Activated CD4-positive, alpha-beta memory T cell treated with anti-CD3 and anti-CD28 coated beads for 36 hours (primary cell): Measurements from ENCODE around the gene ENDOV. TPM values are rescaled to one million over a fixed set of nuclear protein-coding genes. Genes with fewer than 3 reads are reported as not detected.

Experiments used
- CTCF ChIA-PET: fragments of 350-600 bp; sonication (Branson Sonifier 250); formaldehyde crosslinking; loops from one replicate; lab custom pipeline; 2021; ENCODE audit warnings: antibody characterized with exemption, inconsistent platforms; lab: Charles Lee
- POLR2A ChIA-PET: fragments of 350-600 bp; sonication (Branson Sonifier 250); formaldehyde crosslinking; loops from one replicate; lab custom pipeline; 2021; ENCODE audit warnings: antibody characterized with exemption; lab: Charles Lee
- DNase-seq: peaks from one replicate; pipeline ENCODE4 v3.0.0-alpha.2; 2020
- H3K27ac Mint-ChIP-seq: one replicate; pipeline ENCODE4 v1.8.0; 2021; ENCODE audit warnings: mixed read lengths
- H3K27me3 Mint-ChIP-seq: one replicate; pipeline ENCODE4 v1.8.0; 2021; ENCODE audit warnings: mixed read lengths
- H3K36me3 Mint-ChIP-seq: one replicate; pipeline ENCODE4 v1.8.0; 2021; ENCODE audit warnings: mixed read lengths
- H3K4me1 Mint-ChIP-seq: one replicate; pipeline ENCODE4 v1.8.0; 2021; ENCODE audit warnings: low read depth, mixed read lengths
- H3K4me3 Mint-ChIP-seq: one replicate; pipeline ENCODE4 v1.8.0; 2021; ENCODE audit warnings: mild to moderate bottlenecking, mixed read lengths
- H3K9me3 Mint-ChIP-seq: one replicate; pipeline ENCODE4 v1.8.0; 2021; ENCODE audit warnings: mixed read lengths
- intact Hi-C: fragments of 100-400 bp; cut with micrococcal nuclease; formaldehyde crosslinking; loops from one replicate; pipeline ENCODE4 v1.15.1; 2023
- total RNA-seq, 2 experiments: library from RNA; stranded (reverse); gene quantifications; one replicate each; pipeline ENCODE4 v1.2.3, GENCODE V29; 2021

The ENDOV gene
- total RNA-seq, 2 experiments from 2014 or later, result 16.1 to 16.3 TPM

DNA sequence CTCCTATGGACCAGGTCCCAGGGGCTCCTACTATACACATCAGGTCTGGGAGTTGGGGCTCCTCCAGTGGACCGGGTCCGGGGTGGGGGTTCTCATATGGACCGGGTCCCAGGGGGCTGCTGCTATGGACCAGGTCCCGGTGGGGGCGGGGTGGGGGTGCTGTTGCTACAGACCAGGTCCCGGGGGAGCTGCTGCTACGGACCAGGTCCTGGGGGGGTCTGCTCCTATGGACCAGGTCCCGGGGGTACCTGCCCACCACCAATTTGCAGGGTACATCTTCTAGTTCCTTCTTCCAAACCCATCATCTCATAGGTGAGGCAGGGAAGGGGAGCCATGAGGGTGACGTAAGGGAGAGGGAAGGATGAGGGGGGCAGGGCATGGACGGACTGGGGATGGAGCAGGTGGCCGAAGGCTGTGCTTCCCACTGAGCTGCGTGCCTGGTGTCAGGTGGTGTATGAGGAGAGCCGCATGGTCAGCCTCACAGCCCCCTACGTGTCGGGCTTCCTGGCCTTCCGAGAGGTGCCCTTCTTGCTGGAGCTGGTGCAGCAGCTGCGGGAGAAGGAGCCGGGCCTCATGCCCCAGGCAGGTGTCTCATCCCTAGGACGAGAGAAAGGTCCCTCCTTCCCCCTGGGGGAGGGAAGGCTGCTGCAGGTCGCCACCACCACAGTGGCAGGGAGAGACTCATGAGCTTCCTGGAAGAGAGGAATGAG lies 6.6 kb downstream of the ENDOV start:
- Mint-ChIP-seq H3K36me3 (no peaks in the 10 kb centered on the region), H3K4me3 (no peak overlapping the region), H3K9me3 (no peaks in the 10 kb centered on the region), H3K27me3 (no peaks in the 10 kb centered on the region), H3K27ac (no peak overlapping the region), H3K4me1 (peaks cover 14% of the 10 kb centered on the region)
- intact Hi-C loops, result no loop called here
- CTCF ChIA-PET, result no interaction called here
- POLR2A ChIA-PET, result no interaction called here
- no peak for DNase-seq

GRCh38 chr17:80422276-80422675 lies 7.3 kb downstream of the ENDOV start:
- H3K4me1 Mint-ChIP-seq, result peaks cover 8% of the 10 kb centered on the region
- POLR2A ChIA-PET, result no interaction called here
- intact Hi-C loops, result no loop called here
- no peaks in the 10 kb centered on the region for H3K9me3 Mint-ChIP-seq
- no peak for DNase-seq
- H3K4me3 Mint-ChIP-seq, result no peak overlapping the region
- H3K36me3 Mint-ChIP-seq, result no peaks in the 10 kb centered on the region
- no peaks in the 10 kb centered on the region for H3K27me3 Mint-ChIP-seq
- CTCF ChIA-PET, result no interaction called here
- no peak overlapping the region for H3K27ac Mint-ChIP-seq

- H3K4me3 Mint-ChIP-seq, result no peak overlapping the region
- H3K9me3 Mint-ChIP-seq, result no peaks in the 10 kb centered on the region
- no peaks in the 10 kb centered on the region for H3K27me3 Mint-ChIP-seq
- POLR2A ChIA-PET, result no interaction called here
- CTCF ChIA-PET, result interaction anchor here (2.2 kb wide), 1 partner anchor 153 kb away, joined by 11 read pairs; no protein-coding TSS in a partner anchor
- H3K27ac Mint-ChIP-seq, result no peak overlapping the region
- intact Hi-C loops, result no loop called here
- H3K36me3 Mint-ChIP-seq, result no peaks in the 10 kb centered on the region
- H3K4me1 Mint-ChIP-seq, result peaks cover 8% of the 10 kb centered on the region
- DNase-seq, result no peak
Observed at GRCh38 chr17:80422981-80423380, 8.0 kb downstream of the ENDOV start.

GRCh38 chr17:80423536-80424225 lies 8.7 kb downstream of the ENDOV start:
- Mint-ChIP-seq H3K4me3 (no peak overlapping the region), H3K27me3 (no peaks in the 10 kb centered on the region), H3K9me3 (no peaks in the 10 kb centered on the region), H3K4me1 (peaks cover 8% of the 10 kb centered on the region), H3K36me3 (no peaks in the 10 kb centered on the region), H3K27ac (no peak overlapping the region)
- intact Hi-C loops, result no loop called here
- ChIA-PET CTCF (interaction anchor here (2.2 kb wide), 1 partner anchor 152 kb away, joined by 11 read pairs; no protein-coding TSS in a partner anchor), POLR2A (no interaction called here)
- no peak for DNase-seq

- intact Hi-C loops, result no loop called here
- H3K9me3 Mint-ChIP-seq, result no peaks in the 10 kb centered on the region
Observed at GRCh38 chr17:80424261-80424660, 9.3 kb downstream of the ENDOV start.

GRCh38 chr17:80424878-80425765 lies 10.2 kb downstream of the ENDOV start:
- Mint-ChIP-seq H3K36me3 (no peaks in the 10 kb centered on the region), H3K27me3 (no peaks in the 10 kb centered on the region), H3K9me3 (no peaks in the 10 kb centered on the region), H3K4me3 (no peak overlapping the region), H3K27ac (no peak overlapping the region), H3K4me1 (peaks cover 8% of the 10 kb centered on the region)
- intact Hi-C loops, result no loop called here
- ChIA-PET POLR2A (no interaction called here), CTCF (interaction anchor here (1.1 to 2.7 kb wide), 5 partner anchors 146 to 556 kb away, joined by 3 to 22 read pairs (median 11); no protein-coding TSS in a partner anchor)
- DNase-seq, result no peak

More at GRCh38 chr17:80424261-80424660, 9.3 kb downstream of the ENDOV start:
- POLR2A ChIA-PET, result no interaction called here
- Mint-ChIP-seq H3K4me1 (peaks cover 8% of the 10 kb centered on the region), H3K36me3 (no peaks in the 10 kb centered on the region), H3K27me3 (no peaks in the 10 kb centered on the region), H3K4me3 (no peak overlapping the region), H3K27ac (no peak overlapping the region)
- CTCF ChIA-PET, result interaction anchor here (2.2 kb wide), 1 partner anchor 151 kb away, joined by 11 read pairs; no protein-coding TSS in a partner anchor
- no peak for DNase-seq

DNA sequence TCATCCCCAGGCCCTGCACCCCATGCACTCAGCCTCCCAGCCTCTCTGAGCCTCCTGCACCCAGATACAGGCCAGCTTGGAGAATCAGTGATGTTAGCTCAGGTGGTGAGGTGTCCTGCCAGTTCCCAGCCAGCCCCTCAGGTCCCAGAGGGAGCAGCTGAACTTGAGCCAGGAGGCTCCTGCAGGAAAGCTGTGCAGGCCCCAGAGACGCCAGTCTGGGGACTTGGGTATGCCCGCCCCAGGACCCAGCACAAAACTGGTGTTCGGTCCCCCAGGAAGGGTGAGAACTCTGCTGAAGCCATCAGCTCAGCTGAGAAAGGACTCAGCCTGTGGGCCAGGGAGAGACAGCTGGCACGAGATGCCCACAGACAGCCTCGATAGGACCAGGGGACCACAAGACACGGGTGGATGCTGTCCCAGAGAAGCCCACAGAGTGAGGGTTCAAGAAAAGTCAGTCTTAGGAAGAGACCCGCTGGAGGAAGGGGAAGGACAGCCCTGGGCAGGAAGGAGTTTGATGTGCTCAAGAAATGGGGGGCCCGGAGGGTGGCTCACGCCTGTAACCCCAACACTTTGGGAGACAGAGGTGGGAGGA lies 11.0 kb downstream of the ENDOV start:
- CTCF ChIA-PET, result interaction anchor here (1.1 to 2.7 kb wide), 4 partner anchors 145 to 556 kb away, joined by 3 to 22 read pairs (median 8); no protein-coding TSS in a partner anchor

GRCh38 chr17:80426671-80427326 lies 11.8 kb downstream of the ENDOV start:
- ChIA-PET POLR2A (no interaction called here), CTCF (interaction anchor here (0.6 to 2.9 kb wide), 39 partner anchors 10 to 1451 kb away, joined by 3 to 35 read pairs (median 4); partner anchors contain the start of gene RPTOR)
- peak; percentile 91 for DNase-seq
- no peak overlapping the region for H3K4me3 Mint-ChIP-seq
- H3K9me3 Mint-ChIP-seq, result no peaks in the 10 kb centered on the region
- H3K27me3 Mint-ChIP-seq, result no peaks in the 10 kb centered on the region
- no peaks in the 10 kb centered on the region for H3K36me3 Mint-ChIP-seq
- intact Hi-C loops, result loop anchor here (1.0 to 2.0 kb wide), 3 partner anchors 149 to 554 kb away; no protein-coding TSS in a partner anchor
- peaks cover 8% of the 10 kb centered on the region for H3K4me1 Mint-ChIP-seq
- H3K27ac Mint-ChIP-seq, result no peak overlapping the region

More for the DNA sequence above, 11.0 kb downstream of the ENDOV start:
- DNase-seq, result no peak
- Mint-ChIP-seq H3K27me3 (no peaks in the 10 kb centered on the region), H3K4me3 (no peak overlapping the region), H3K36me3 (no peaks in the 10 kb centered on the region), H3K4me1 (peaks cover 8% of the 10 kb centered on the region), H3K9me3 (no peaks in the 10 kb centered on the region), H3K27ac (no peak overlapping the region)
- intact Hi-C loops, result loop anchor here (2.0 kb wide), 1 partner anchor 555 kb away; no protein-coding TSS in a partner anchor
- POLR2A ChIA-PET, result no interaction called here

DNA sequence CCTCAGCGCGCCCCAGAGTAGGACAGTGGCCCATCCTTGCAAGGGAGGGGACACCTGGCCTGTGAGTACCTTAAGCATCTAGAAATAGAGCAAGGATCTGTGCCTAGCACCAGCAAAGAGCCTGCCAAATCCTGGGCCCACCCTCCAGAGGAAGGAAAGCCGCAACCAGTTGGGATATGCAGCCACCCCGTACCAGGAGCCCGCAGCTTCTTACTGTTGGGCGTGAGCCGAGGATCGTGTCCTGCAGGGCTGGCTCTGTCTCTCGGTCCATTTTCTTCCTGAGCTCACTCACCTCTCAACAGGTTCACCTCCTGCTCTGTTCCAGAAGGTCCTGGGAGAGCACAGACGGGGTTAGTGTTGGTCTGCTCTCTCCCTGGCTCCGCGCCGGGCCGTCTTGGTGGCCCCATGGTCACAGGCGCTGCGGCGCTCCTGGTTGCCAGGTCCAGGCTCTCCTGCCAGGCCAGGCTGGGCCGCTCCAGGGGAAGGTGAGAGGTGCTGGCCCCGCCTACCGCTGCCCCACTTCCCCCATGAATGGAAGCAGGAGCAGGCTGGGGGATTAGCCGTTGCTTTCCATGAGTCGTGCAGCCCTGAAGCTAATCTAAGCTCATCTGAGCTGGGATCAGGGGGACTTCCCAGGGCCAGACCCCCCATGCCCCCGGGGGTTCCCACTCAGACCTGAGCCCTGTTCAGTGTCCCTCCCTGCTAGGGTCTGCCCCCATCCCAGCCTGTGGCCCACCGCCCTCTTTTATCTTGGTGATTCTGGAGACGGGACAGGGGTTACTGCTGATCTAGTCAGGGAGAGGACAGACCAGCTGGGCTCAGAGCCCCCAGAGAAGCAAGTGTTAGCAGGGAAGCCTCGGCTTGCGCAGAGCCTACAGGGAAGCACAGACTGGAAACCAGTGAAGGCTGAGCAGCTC lies 12.7 kb downstream of the ENDOV start:
- Mint-ChIP-seq H3K27ac (no peak overlapping the region), H3K4me3 (no peak overlapping the region), H3K36me3 (no peaks in the 10 kb centered on the region), H3K27me3 (no peaks in the 10 kb centered on the region), H3K4me1 (peaks cover 8% of the 10 kb centered on the region), H3K9me3 (no peaks in the 10 kb centered on the region)
- DNase-seq, result no peak
- intact Hi-C loops, result loop anchor here (1.0 to 2.0 kb wide), 3 partner anchors 148 to 553 kb away; no protein-coding TSS in a partner anchor
- POLR2A ChIA-PET, result no interaction called here
- CTCF ChIA-PET, result interaction anchor here (0.6 to 2.9 kb wide), 41 partner anchors 9 to 1452 kb away, joined by 3 to 35 read pairs (median 4); partner anchors contain the start of gene RPTOR

DNA sequence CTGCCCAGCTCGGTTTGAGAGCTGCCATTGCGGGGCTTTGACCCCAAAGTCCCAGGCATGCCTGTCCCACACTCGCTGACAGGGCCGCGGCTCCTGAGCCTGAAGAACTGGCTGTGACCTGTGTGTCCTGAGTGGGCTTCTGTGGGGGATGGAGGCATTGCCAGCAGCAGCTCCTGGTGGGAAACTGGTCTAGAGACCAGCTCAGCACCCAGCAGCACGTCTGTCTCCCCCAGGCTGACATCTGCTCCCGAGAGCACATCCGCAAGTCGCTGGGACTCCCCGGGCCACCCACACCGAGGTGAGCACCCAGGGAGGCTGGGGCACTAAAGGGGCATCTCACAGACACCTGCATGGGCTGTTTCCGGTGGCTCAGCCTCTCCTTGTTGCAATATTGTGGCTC lies 13.4 kb downstream of the ENDOV start:
- intact Hi-C loops, result no loop called here
- ChIA-PET POLR2A (no interaction called here), CTCF (interaction anchor here (0.9 to 2.9 kb wide), 8 partner anchors 12 to 560 kb away, joined by 3 to 35 read pairs (median 8); partner anchors contain the start of gene RPTOR)
- Mint-ChIP-seq H3K9me3 (no peaks in the 10 kb centered on the region), H3K36me3 (no peaks in the 10 kb centered on the region), H3K27ac (no peak overlapping the region), H3K4me3 (no peak overlapping the region), H3K27me3 (no peaks in the 10 kb centered on the region), H3K4me1 (peaks cover 8% of the 10 kb centered on the region)
- no peak for DNase-seq
